ENCODE data around the gene PHACTR3. TPM values are rescaled to one million over a fixed set of nuclear protein-coding genes. Genes with fewer than 3 reads are reported as not detected.

PHACTR3 gene
- total and polyA plus RNA-seq, 2 of the 8 experiments (the other 6 are each of a cell fraction or from before 2014, with no cell fraction given), result 0.05 to 0.13 TPM

DNA sequence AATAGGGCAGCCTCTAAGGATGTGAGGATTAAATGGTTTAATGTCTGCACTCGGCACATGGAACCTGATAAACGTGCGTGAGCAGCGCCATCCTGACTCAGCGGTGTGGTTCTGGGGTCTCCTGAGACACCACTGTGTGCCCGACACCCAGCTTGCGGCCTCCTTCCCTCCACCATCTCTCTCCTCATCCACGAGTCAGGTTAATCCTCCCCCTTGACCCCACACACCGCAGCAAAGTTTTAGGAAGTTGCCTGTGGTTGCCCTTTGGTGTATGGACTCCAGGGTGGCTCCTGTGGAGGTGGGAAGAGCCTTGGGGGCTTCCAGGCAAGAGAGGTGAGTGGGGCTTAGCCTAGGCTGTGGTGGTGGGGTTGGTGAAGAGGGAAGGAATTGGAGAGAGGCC, 68.2 kb downstream of the PHACTR3 start:
- DNase-seq (ENCODE audit: low read depth in 1 of 2, low spot score in 2 of 2) (no peak), FAIRE-seq (no peak)
- no peak overlapping the region for H2BK15ac ChIP-seq (ENCODE audit: low read length)
- no peak overlapping the region for H3K4me2 ChIP-seq (ENCODE audit: insufficient read depth in 1 of 2, low read depth in 2 of 2, low read length in 2 of 2)
- H3K4me3 ChIP-seq (ENCODE audit: extremely low read depth in 1 of 4, insufficient read depth in 2 of 4, low read depth in 3 of 4, low read length in 4 of 4), result no peak overlapping the region
- no peaks in the 10 kb centered on the region for H3K23me2 ChIP-seq (ENCODE audit: low read depth, low read length)
- no peaks in the 10 kb centered on the region for H3K4me1 ChIP-seq (replicated peaks in 1 of 4; ENCODE audit: control insufficient read depth in 3 of 4, insufficient read depth in 4 of 4, low read length in 3 of 4)
- H2BK5ac ChIP-seq (ENCODE audit: low read depth, low read length), result no peak overlapping the region
- H3K79me2 ChIP-seq (ENCODE audit: control insufficient read depth in 1 of 2, insufficient read depth in 2 of 2, low read length in 2 of 2), result no peaks in the 10 kb centered on the region
- no peak overlapping the region for H4K5ac ChIP-seq (ENCODE audit: insufficient read length, low read depth, low read length)
- no peaks in the 10 kb centered on the region for H3K27me3 ChIP-seq (replicated peaks in 1 of 4; ENCODE audit: control insufficient read depth in 3 of 4, extremely low read depth in 1 of 4, insufficient read depth in 3 of 4, low read length in 3 of 4)
- H3K36me3 ChIP-seq (ENCODE audit: control insufficient read depth in 2 of 4, insufficient read depth in 4 of 4, low read length in 3 of 4), result no peaks in the 10 kb centered on the region
- no peak overlapping the region for H4K8ac ChIP-seq (ENCODE audit: extremely low read depth, insufficient read depth, low read length)
- no peak overlapping the region for H2AK5ac ChIP-seq (ENCODE audit: low read depth, low read length)
- H2AFZ ChIP-seq (ENCODE audit: low read length), result no peak overlapping the region
- no peak overlapping the region for H3K18ac ChIP-seq (ENCODE audit: extremely low read depth, low read length)
- no peak overlapping the region for H3K27ac ChIP-seq (ENCODE audit: low read depth, low read length)
- 58% methylated on average over 4 of the region's 9 CpGs; no CpG with 5 or more reads in 1 of the 2 experiments for WGBS, 2 experiments (ENCODE audit: extremely low coverage in 1 of 2, insufficient coverage in 1 of 2, insufficient read length in 1 of 2, insufficient replicate concordance in 2 of 2, low coverage in 1 of 2, low lambda C conversion rate in 2 of 2, missing lambda C conversion rate in 1 of 2)
- H4K91ac ChIP-seq (replicated peaks; ENCODE audit: insufficient read length, low read length), result no peak overlapping the region
- H2BK120ac ChIP-seq (replicated peaks; ENCODE audit: low read depth, low read length), result no peak overlapping the region
- no peak overlapping the region for H3K23ac ChIP-seq (ENCODE audit: insufficient read length)
- no peak overlapping the region for H3K4ac ChIP-seq (replicated peaks; ENCODE audit: insufficient read length, low read depth, low read length)
- H3K56ac ChIP-seq (replicated peaks; ENCODE audit: insufficient read length, low read depth, low read length), result no peak overlapping the region
- no peak overlapping the region for H2BK12ac ChIP-seq (ENCODE audit: low read depth, low read length)
- no peaks in the 10 kb centered on the region for H4K20me1 ChIP-seq (replicated peaks in 1 of 2; ENCODE audit: control insufficient read depth in 1 of 2, insufficient read depth in 2 of 2, low read length in 2 of 2)
- CTCF ChIA-PET (ENCODE audit: partially characterized antibody), result no interaction called here
- POLR2A ChIA-PET (ENCODE audit: partially characterized antibody), result no interaction called here
- H3K9me3 ChIP-seq (ENCODE audit: insufficient read depth in 2 of 2, low read depth in 1 of 2, low read length in 1 of 2), result peaks cover 85 to 96% of the 10 kb centered on the region in 2 experiments
- H2BK20ac ChIP-seq (ENCODE audit: low read length), result no peak overlapping the region
- no peaks in the 10 kb centered on the region for H3K79me1 ChIP-seq (ENCODE audit: low read depth, low read length)
- H3K9ac ChIP-seq (replicated peaks in 1 of 4; ENCODE audit: extremely low read depth in 1 of 4, low read depth in 3 of 4, low read length in 3 of 4), result no peak overlapping the region
- H3K14ac ChIP-seq (ENCODE audit: insufficient read length), result no peak overlapping the region
- TF ChIP-seq SAP30 (IDR thresholded peaks at IDR 0.05; ENCODE audit: insufficient read depth, insufficient replicate concordance, low read length) (no peak), SP1 (IDR thresholded peaks at IDR 0.05; ENCODE audit: low read depth, low read length) (no peak), ASH2L (IDR thresholded peaks at IDR 0.05; ENCODE audit: low read length) (no peak), TAF7 (optimal IDR thresholded peaks at IDR 0.05; ENCODE audit: borderline replicate concordance, low read depth, low read length) (no peak), CEBPB (IDR thresholded peaks at IDR 0.05; ENCODE audit: low read depth, low read length) (no peak), GTF2F1 (IDR thresholded peaks at IDR 0.05; ENCODE audit: borderline replicate concordance, low read depth, low read length) (no peak), RAD21 (IDR thresholded peaks at IDR 0.05 in 1 of 2, conservative IDR thresholded peaks at IDR 0.05 in 1 of 2; ENCODE audit: low read depth in 2 of 2, low read length in 2 of 2) (no peak), CBX8 (IDR thresholded peaks at IDR 0.05; ENCODE audit: borderline replicate concordance, low read depth, low read length) (no peak), KDM1A (IDR thresholded peaks at IDR 0.05; ENCODE audit: borderline replicate concordance, low read length) (no peak), RBBP5 (IDR thresholded peaks at IDR 0.05; ENCODE audit: borderline replicate concordance, low read depth, low read length) (no peak), NRF1 (IDR thresholded peaks at IDR 0.05; ENCODE audit: low read depth, low read length) (no peak)
- TF ChIP-seq, protein P1, sequence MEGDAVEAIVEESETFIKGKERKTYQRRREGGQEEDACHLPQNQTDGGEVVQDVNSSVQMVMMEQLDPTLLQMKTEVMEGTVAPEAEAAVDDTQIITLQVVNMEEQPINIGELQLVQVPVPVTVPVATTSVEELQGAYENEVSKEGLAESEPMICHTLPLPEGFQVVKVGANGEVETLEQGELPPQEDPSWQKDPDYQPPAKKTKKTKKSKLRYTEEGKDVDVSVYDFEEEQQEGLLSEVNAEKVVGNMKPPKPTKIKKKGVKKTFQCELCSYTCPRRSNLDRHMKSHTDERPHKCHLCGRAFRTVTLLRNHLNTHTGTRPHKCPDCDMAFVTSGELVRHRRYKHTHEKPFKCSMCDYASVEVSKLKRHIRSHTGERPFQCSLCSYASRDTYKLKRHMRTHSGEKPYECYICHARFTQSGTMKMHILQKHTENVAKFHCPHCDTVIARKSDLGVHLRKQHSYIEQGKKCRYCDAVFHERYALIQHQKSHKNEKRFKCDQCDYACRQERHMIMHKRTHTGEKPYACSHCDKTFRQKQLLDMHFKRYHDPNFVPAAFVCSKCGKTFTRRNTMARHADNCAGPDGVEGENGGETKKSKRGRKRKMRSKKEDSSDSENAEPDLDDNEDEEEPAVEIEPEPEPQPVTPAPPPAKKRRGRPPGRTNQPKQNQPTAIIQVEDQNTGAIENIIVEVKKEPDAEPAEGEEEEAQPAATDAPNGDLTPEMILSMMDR (IDR thresholded peaks at IDR 0.05; ENCODE audit: control extremely low read depth in 1 of 3, insufficient read depth in 1 of 3, low read depth in 1 of 3, low read length in 3 of 3), result no peak
